Pancreas (tissue), 10 donors: Measurements from ENCODE around the gene SPAG17. TPM values are rescaled to one million over a fixed set of nuclear protein-coding genes. Genes with fewer than 3 reads are reported as not detected.

Source experiments
- ATAC-seq, 4 donors: fragments of 200-7000 bp; cut with Tn5 transposase; one replicate each; pipeline versions ENCODE4 v1.8.0 to v1.9.1; 2020; ENCODE audit warnings: mild to moderate bottlenecking in 4 of 4, moderate library complexity in 4 of 4
- DNase-seq, 6 donors: peaks; one replicate each; pipeline ENCODE4 v3.0.0-alpha.2; 2020
- FAIRE-seq: peaks from 2 replicates; lab custom pipeline; 2012; peaks lifted over from hg19 to GRCh38; lab: Jason Lieb, UNC
- H3K27ac ChIP-seq, 4 donors: fragments of 200-600 bp; sonication (generic); 1 replicate in 3 of 4; 2 replicates in 1 of 4; pipeline versions ENCODE4 v1.5.0 to v1.8.0; 2020
- H3K27me3 ChIP-seq, 4 donors: fragments of 200-600 bp; one replicate each; pipeline ENCODE4 v1.8.0; 2021
- H3K36me3 ChIP-seq, 3 donors: fragments of 200-600 bp; sonication (generic) in 1 of 3; one replicate each; pipeline versions ENCODE4 v1.5.0 to v1.8.0; 2020 to 2021
- H3K4me1 ChIP-seq, 3 donors: fragments of 200-600 bp; one replicate each; pipeline ENCODE4 v1.8.0; 2021
- H3K4me3 ChIP-seq, 4 donors: fragments of 200-600 bp; sonication (generic) in 2 of 4; one replicate each; pipeline versions ENCODE4 v1.5.0 to v1.8.0; 2020 to 2021
- H3K9me3 ChIP-seq, 4 donors: fragments of 200-600 bp; one replicate each; pipeline ENCODE4 v1.8.0; 2021
- WGBS, 2 donors: extraction: QIAGEN DNeasy Blood & Tissue Kit; methylation state at CpG; one replicate each; pipeline ENCODE4 v1.1.7; 2013; 5-methylcytosine and 5-hydroxymethylcytosine counted together
- intact Hi-C, 3 donors: fragments of 100-400 bp; cut with DNase I; formaldehyde crosslinking; loops; one replicate each; pipeline versions ENCODE4 v1.11.1 to v1.14.2; 2022
- polyA plus RNA-seq, 2 donors: library from polyadenylated mRNA; stranded (reverse); fragments of 200-250 nt; gene quantifications; one replicate each; pipeline ENCODE4 v1.2.3, GENCODE V29; 2013
- total RNA-seq, 6 donors: library from RNA; stranded (reverse); fragmentation: NEBNext Ultra II Directional in 4 of 6; extraction: Animal tissue kit (Norgen Biotek cat#: 25700) in 4 of 6; gene quantifications; one replicate each; pipeline versions ENCODE4 v1.2.1 to v1.2.4, GENCODE V29; 2021 to 2023
- TF ChIP-seq, protein P1 (sequence below), 4 donors: fragments of 200-600 bp; sonication (generic) in 3 of 4; IDR thresholded peaks; one replicate each; pipeline versions ENCODE4 v1.5.0 to v1.8.0; 2021; ENCODE audit warnings: antibody characterized with exemption in 4 of 4
- donor health status: healthy with polysubstance abuse.
- donor health status: DM: no; HTN: no; CAD: no; lungs with moderate emphysema.
- donor health status: DM: no; HTN: no; CAD: no.
- donor health status: control.
- donor health status: control.
- donor health status: Bipolar disorder and iron deficiency.
- donor health status: DM: yes; HTN: yes; CAD: no.
- donor health status: DM: no; HTN: no; CAD: no.
- donor health status: DM: no; HTN: no; CAD: no.
- donor health status: DM: yes; HTN: yes; CAD: no.

SPAG17 gene
- total and polyA plus RNA-seq, 8 donors = 0.61 to 3.5 (median 1.2) TPM

- Histone ChIP-seq H3K4me1 (peaks cover 11 to 28% (median 24%) of the 10 kb centered on the region in 3 donors), H3K36me3 (no peaks in the 10 kb centered on the region), H3K4me3 (no peak overlapping the region), H3K27ac (no peak overlapping the region), H3K27me3 (no peaks in the 10 kb centered on the region), H3K9me3 (no peaks in the 10 kb centered on the region)
- WGBS, 2 donors = 91 to 93% methylated on average over 3 of the region's 3 CpGs
- FAIRE-seq = no peak
- intact Hi-C loops = no loop called here
- ATAC-seq = no peak
- no peak for DNase-seq
- TF ChIP-seq, protein P1, sequence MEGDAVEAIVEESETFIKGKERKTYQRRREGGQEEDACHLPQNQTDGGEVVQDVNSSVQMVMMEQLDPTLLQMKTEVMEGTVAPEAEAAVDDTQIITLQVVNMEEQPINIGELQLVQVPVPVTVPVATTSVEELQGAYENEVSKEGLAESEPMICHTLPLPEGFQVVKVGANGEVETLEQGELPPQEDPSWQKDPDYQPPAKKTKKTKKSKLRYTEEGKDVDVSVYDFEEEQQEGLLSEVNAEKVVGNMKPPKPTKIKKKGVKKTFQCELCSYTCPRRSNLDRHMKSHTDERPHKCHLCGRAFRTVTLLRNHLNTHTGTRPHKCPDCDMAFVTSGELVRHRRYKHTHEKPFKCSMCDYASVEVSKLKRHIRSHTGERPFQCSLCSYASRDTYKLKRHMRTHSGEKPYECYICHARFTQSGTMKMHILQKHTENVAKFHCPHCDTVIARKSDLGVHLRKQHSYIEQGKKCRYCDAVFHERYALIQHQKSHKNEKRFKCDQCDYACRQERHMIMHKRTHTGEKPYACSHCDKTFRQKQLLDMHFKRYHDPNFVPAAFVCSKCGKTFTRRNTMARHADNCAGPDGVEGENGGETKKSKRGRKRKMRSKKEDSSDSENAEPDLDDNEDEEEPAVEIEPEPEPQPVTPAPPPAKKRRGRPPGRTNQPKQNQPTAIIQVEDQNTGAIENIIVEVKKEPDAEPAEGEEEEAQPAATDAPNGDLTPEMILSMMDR (IDR thresholded peaks at IDR 0.05) = no peak
These were observed 61.8 kb downstream of the SPAG17 start for GRCh38 chr1:118123116-118123839.

- FAIRE-seq = no peak
- Histone ChIP-seq H3K9me3 (no peaks in the 10 kb centered on the region), H3K27ac (no peak overlapping the region), H3K4me3 (no peak overlapping the region), H3K36me3 (no peaks in the 10 kb centered on the region), H3K27me3 (no peaks in the 10 kb centered on the region), H3K4me1 (peaks cover 18 to 37% (median 32%) of the 10 kb centered on the region in 3 donors)
- TF ChIP-seq, protein P1 (IDR thresholded peaks at IDR 0.05) = no peak
- no peak for DNase-seq
- WGBS, 2 donors = 84 to 85% methylated on average over 4 of the region's 4 CpGs
- ATAC-seq = no peak
- intact Hi-C loops = no loop called here
These were observed 62.6 kb downstream of the SPAG17 start for GRCh38 chr1:118122234-118123004.

DNA sequence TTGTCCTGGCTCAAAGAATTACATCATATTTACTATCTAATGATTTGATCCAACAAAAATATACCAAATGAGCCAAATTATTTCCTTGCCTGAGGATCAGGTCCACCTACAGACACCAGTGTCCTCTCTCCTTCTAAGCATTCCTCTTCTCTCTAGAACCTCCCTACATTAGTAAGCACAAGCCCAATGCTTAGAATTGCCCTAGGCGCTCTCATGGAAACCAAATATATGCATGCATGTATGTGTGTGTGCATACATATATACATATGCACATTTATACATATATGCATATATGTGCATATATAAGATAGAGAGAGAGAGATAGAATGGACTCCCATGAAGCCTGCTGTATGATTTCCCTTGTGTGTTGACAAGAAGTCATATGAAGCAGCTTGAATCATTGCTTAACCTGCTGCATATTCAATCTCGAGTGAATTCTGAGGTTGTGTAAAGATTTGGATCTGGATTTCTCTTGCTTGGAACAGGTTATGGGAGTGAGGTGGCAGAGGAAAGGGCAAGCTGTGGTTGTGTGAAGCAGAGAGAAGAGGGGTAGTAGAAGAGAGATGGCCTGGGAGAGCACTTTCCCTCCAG is 66.1 kb downstream of the SPAG17 start:
- Histone ChIP-seq H3K27me3 (no peaks in the 10 kb centered on the region), H3K9me3 (no peaks in the 10 kb centered on the region), H3K27ac (peak overlapping the region in 2 of 4 donors; percentile 11 to 53), H3K4me1 (peaks cover 30 to 52% (median 51%) of the 10 kb centered on the region in 3 donors), H3K4me3 (no peak overlapping the region), H3K36me3 (no peaks in the 10 kb centered on the region)
- no peak for DNase-seq
- intact Hi-C loops = no loop called here
- TF ChIP-seq, protein P1 (IDR thresholded peaks at IDR 0.05) = no peak
- WGBS, 2 donors = 64 to 65% methylated on average over 2 of the region's 2 CpGs
- FAIRE-seq = no peak
- peak in 3 of 4 donors; percentile 7 to 12 (median 10) for ATAC-seq

GRCh38 chr1:118118469-118118868 is 66.6 kb downstream of the SPAG17 start:
- no peak overlapping the region for H3K4me3 ChIP-seq
- WGBS, 2 donors = 5 to 6% methylated on average over 5 of the region's 5 CpGs
- ATAC-seq (peak; percentile 85 to 91 (median 86)), FAIRE-seq (no peak), DNase-seq (peak in 5 of 6 donors; percentile 38 to 65 (median 60))
- TF ChIP-seq, protein P1 (IDR thresholded peaks at IDR 0.05) = no peak
- peaks cover 30 to 52% (median 51%) of the 10 kb centered on the region in 3 donors for H3K4me1 ChIP-seq
- H3K27me3 ChIP-seq = no peaks in the 10 kb centered on the region
- peak overlapping the region in 2 of 4 donors; percentile 11 to 53 for H3K27ac ChIP-seq
- no peaks in the 10 kb centered on the region for H3K36me3 ChIP-seq
- no peaks in the 10 kb centered on the region for H3K9me3 ChIP-seq
- intact Hi-C loops = no loop called here
